GM18520 (cell line): ENCODE measurements around the gene KPTN.
"Not testable (repeated sequence)": the region's sequence is repeated elsewhere in the genome, so short reads cannot be mapped to it uniquely, and the experiment has no call there.

Experiments
- ATAC-seq: cut with Tn5 transposase; IDR thresholded peaks from one replicate; pipeline ENCODE4 v1.9.1; 2021; ENCODE audit not compliant: unreplicated experiment

The KPTN gene

GRCh38 chr19:47492137-47492533 lies 8.1 kb upstream of the KPTN start:
- no peak for ATAC-seq

GRCh38 chr19:47491358-47492136 lies 7.5 kb upstream of the KPTN start:
- ATAC-seq = no peak

- ATAC-seq = no peak
These were observed 6.8 kb upstream of the KPTN start for GRCh38 chr19:47490847-47491246.

DNA sequence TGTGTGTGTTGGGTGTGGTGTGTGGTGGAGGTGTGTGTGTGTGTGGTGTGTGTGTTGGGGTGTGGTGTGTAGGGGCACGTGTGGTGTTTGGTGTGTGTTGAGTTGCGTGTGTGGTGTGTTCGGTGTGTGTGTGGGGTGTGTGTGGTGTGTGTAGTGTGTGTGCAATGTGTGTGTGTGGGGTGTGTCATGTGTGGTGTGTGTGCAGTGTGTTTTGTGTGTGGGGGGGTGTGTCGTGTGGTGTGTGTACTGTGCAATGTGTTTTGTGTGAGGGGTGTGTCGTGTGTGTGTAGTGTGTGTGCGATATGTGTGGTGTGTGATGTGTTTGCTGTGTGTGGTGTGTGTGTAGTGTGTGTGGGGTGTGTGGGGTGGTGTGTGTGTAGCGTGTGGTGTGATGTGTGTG lies 6.0 kb upstream of the KPTN start:
- no peak for ATAC-seq

DNA sequence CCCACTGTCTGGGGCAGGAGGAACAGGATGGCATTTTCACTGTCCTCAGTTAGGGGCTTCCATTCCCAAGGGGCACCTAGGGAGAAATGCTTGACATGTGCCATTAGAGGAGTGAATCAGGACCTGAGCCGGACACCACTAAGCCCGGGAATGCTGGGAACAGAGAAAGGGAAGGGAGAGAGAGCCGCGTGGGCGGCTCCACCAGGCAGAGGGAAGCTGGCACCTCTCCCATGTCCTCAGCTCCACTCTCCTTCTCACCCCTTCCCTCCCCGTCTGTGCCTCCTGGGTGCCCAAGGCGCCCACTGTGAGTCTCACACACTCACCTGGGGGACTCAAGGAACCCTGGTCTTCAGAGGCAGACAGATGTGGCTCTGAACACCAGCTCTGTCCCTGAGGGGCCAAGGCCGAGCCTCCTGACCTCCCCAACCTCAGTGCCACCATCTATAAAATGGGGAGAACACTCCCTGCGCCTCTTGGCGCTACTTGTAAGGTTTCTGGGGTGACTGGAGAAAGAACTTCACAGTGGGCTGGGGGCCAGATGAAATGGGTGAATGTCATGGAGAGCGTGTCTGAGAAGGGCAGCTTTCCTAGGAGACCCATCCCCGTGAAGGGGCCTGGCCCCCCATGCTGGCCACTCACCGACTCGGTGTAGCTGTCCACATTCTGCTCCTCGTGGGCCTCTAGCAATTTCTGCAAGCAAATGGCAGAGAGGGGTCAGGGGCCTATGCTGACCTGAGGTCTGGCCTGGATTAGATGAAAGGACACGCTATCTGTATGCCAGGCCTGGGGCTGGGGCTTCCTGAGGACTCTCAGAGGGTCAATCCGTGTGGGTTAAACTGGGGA lies 5.3 kb upstream of the KPTN start:
- no peak for ATAC-seq

DNA sequence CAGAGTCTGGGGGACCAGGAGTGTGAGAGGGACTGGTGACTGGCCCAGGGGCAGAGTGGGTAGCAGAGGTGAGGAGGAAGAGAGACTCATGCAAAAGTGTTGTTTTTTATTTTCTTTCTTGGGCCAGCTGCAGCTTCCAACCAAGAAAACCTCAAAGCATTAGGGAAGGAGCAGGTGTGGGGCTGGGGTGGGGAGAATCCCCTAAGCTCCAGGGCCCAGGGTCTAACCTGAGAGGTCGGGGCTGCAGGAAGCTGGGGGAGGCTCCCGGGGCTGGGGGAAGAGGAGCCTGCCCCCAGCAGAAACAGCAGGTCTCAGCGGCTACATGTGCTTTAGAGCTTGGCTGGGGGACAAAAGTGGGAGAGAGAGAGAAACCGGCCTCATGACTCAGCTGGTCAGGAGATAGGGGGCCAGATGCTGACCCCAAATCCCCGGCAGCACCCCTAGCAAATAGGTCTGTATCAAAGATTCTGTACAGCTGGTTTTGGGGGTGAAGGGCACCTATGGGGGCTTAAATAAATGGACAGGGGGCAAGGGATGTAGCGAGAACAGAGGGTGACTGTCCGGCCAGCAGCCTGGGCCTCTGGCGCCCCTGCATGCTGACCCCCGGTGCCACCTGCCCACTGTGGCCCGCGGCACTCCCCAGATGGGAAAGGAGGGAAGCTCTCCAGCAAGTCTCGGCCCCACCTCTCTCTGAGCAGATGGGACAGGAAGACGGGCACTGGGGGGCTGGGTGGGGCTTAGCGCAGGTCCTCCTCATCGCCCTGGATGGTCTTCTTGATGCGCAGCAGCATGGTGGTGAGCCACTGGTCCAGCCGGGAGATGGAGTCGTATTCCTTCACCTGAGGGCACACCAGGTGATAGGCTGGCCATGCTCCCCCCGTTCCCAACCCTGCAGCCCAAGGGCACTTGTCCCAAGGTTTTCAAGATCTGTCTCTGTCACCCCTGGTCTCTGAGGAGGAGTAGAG lies 3.8 kb upstream of the KPTN start:
- no peak for ATAC-seq

DNA sequence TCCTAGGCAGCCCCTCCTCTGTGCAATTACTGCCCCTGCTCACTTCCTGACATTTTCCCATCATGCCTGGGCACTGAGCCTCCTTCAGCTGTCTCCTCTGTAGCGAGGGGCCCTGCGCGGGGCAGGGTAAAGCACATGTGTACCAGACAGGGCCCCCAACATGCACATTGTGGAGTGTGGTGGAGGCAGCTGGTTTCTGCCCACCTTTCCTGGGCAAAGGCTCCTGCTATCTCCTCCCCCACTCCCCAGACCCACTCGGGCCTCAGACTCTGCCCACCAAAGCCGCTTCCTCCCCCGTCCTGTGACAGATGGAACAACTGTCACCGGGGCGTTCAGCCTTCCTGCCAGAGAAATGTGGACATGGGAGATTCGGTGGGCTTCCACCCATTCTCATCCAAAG lies 2.9 kb upstream of the KPTN start:
- ATAC-seq = no peak

GRCh38 chr19:47486220-47486619 lies 2.2 kb upstream of the KPTN start:
- not testable (repeated sequence) for ATAC-seq

DNA sequence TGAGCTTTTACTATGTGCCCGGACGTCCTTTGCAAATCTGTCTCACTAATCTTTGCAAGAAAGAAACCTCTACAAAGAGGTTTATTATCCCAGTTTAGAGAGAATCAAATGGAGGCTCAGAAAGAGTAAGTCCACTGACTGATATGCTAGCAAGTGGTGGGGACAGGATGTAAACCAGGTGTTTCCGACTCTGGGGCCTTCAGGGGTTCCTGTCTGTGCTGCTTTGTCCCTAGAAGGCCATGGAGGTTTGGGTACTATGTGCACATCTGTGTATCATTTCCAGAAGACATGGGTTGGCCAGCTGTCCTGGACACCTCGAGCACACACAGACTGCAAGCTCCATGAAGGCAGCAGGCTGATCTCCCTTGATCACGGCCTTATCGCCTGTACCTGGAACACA lies 1.2 kb upstream of the KPTN start:
- ATAC-seq = no peak

DNA sequence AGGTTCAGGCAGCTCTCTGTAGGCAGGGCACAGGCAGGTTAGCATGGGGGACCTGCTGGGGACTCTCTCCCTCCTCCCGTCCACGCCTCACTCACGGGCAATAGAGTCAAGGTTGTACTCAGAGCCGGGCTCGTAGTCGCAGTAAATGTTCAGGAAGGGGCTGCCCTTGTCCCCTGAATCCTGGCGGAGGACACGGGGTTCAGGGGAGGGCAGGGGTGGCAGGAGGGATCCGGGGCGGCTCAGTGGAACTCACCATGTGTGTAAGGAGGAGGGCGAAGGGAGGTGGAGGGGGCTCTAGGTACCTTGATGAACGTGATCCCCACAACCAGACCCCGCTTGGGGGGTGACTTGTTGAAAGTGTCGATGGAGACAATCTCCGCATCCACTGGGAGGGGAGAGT lies 819 bp downstream of the KPTN start:
- ATAC-seq = no peak

- no peak for ATAC-seq
These were observed 2.5 kb downstream of the KPTN start for GRCh38 chr19:47481460-47482052.

- no peak for ATAC-seq
These were observed 3.4 kb downstream of the KPTN start for GRCh38 chr19:47480658-47481057.

GRCh38 chr19:47479701-47480503 lies 4.1 kb downstream of the KPTN start:
- no peak for ATAC-seq

GRCh38 chr19:47476438-47476972 lies 7.5 kb downstream of the KPTN start:
- ATAC-seq = no peak

- ATAC-seq = no peak
These were observed 8.6 kb downstream of the KPTN start for GRCh38 chr19:47475465-47475864.

DNA sequence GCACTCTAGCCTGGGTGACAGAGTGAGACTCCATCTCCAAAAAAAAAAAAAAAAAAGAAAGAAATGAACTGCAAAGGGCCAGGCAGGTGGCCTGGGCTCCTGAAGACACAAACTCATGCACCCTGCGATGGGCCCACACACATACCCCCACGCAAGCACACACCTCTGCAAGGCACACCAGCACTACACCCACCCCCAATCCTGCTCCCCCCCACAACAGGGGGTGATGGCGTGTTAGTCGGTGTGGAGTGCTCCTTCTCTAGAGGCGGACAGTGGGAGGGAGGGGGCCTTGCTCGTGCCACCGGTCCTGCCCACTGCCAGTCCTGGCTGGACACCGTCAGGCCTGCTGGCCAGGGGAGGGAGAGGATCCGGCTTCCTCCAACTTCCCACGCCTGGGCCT lies 10.7 kb downstream of the KPTN start:
- no peak for ATAC-seq

GRCh38 chr19:47471733-47472457 lies 12.1 kb downstream of the KPTN start, which contains the start of gene SLC8A2:
Gene SLC8A2, minus strand, starts transcription at chr19:47471893. Its CDS starts 5,490 bp downstream, at chr19:47466403.
- ATAC-seq = no peak

DNA sequence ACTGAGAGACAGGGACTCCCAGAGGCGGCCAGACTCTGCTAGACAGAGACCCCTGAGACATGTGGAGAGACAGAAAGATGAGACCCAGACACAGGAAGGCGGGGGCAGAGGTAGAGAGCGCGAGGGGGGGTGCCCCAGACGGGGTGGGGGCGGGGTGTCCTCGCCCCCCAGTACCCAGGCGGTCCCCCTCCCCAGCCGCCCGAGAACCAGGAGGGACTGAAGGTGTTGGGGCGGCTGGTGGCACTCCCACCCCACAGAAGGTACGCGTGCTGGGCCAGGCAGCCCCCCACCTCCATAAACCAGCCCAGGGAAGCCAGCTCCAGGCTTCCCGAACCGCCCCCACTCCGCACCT lies 12.7 kb downstream of the KPTN start:
- ATAC-seq = no peak
